Measurements from ENCODE around the gene ADAMTSL1.

- TF ChIP-seq, protein P1, sequence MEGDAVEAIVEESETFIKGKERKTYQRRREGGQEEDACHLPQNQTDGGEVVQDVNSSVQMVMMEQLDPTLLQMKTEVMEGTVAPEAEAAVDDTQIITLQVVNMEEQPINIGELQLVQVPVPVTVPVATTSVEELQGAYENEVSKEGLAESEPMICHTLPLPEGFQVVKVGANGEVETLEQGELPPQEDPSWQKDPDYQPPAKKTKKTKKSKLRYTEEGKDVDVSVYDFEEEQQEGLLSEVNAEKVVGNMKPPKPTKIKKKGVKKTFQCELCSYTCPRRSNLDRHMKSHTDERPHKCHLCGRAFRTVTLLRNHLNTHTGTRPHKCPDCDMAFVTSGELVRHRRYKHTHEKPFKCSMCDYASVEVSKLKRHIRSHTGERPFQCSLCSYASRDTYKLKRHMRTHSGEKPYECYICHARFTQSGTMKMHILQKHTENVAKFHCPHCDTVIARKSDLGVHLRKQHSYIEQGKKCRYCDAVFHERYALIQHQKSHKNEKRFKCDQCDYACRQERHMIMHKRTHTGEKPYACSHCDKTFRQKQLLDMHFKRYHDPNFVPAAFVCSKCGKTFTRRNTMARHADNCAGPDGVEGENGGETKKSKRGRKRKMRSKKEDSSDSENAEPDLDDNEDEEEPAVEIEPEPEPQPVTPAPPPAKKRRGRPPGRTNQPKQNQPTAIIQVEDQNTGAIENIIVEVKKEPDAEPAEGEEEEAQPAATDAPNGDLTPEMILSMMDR (IDR thresholded peaks at IDR 0.05), result no peak
- TF ChIP-seq EP300 (IDR thresholded peaks at IDR 0.05), result no peak
- no peak for TF ChIP-seq POLR2AphosphoS5 (IDR thresholded peaks at IDR 0.05)
- TF ChIP-seq POLR2A (IDR thresholded peaks at IDR 0.05), result no peak
Measured at GRCh38 chr9:18874069-18874468, 400.1 kb downstream of the ADAMTSL1 start.
